ENCODE data around the gene CATSPER4. TPM values are rescaled to one million over a fixed set of nuclear protein-coding genes. Genes with fewer than 3 reads are reported as not detected.

CATSPER4 gene
- total and polyA plus RNA-seq, 2 experiments from 2014 or later = 0.31 TPM; not detected in 1

DNA sequence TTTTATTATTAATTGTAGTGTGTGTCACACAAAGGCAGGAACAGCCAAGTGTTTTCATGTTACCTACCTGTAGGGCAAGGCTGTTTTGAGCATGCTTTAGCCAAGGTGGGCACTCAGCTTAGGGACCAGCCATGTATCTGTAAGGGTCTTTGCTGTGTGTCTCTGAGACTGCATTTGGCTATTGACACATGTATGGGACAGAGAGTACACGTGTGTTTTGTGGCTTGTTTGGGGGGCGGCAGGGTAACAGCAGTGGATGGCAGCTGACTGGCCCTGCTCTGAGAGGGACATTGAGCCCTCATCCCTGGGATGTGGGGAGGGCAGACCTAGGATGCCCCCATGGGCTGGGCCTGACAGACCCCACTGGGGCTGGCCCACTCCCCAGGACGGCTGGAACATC is 6.9 kb downstream of the CATSPER4 start (continued):
- TF ChIP-seq STAT1 (IDR thresholded peaks at IDR 0.05; ENCODE audit: unreplicated experiment) (no peak), CREB1 (CRISPR knock-in tag; IDR thresholded peaks at IDR 0.05; ENCODE audit: low read depth) (no peak), NANOG (IDR thresholded peaks at IDR 0.05; ENCODE audit: borderline replicate concordance) (no peak)
- TF ChIP-seq, protein P1, sequence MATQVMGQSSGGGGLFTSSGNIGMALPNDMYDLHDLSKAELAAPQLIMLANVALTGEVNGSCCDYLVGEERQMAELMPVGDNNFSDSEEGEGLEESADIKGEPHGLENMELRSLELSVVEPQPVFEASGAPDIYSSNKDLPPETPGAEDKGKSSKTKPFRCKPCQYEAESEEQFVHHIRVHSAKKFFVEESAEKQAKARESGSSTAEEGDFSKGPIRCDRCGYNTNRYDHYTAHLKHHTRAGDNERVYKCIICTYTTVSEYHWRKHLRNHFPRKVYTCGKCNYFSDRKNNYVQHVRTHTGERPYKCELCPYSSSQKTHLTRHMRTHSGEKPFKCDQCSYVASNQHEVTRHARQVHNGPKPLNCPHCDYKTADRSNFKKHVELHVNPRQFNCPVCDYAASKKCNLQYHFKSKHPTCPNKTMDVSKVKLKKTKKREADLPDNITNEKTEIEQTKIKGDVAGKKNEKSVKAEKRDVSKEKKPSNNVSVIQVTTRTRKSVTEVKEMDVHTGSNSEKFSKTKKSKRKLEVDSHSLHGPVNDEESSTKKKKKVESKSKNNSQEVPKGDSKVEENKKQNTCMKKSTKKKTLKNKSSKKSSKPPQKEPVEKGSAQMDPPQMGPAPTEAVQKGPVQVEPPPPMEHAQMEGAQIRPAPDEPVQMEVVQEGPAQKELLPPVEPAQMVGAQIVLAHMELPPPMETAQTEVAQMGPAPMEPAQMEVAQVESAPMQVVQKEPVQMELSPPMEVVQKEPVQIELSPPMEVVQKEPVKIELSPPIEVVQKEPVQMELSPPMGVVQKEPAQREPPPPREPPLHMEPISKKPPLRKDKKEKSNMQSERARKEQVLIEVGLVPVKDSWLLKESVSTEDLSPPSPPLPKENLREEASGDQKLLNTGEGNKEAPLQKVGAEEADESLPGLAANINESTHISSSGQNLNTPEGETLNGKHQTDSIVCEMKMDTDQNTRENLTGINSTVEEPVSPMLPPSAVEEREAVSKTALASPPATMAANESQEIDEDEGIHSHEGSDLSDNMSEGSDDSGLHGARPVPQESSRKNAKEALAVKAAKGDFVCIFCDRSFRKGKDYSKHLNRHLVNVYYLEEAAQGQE (IDR thresholded peaks at IDR 0.05; ENCODE audit: unreplicated experiment) = no peak
- TF ChIP-seq, protein P2, sequence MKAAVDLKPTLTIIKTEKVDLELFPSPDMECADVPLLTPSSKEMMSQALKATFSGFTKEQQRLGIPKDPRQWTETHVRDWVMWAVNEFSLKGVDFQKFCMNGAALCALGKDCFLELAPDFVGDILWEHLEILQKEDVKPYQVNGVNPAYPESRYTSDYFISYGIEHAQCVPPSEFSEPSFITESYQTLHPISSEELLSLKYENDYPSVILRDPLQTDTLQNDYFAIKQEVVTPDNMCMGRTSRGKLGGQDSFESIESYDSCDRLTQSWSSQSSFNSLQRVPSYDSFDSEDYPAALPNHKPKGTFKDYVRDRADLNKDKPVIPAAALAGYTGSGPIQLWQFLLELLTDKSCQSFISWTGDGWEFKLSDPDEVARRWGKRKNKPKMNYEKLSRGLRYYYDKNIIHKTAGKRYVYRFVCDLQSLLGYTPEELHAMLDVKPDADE (IDR thresholded peaks at IDR 0.05) = no peak

DNA sequence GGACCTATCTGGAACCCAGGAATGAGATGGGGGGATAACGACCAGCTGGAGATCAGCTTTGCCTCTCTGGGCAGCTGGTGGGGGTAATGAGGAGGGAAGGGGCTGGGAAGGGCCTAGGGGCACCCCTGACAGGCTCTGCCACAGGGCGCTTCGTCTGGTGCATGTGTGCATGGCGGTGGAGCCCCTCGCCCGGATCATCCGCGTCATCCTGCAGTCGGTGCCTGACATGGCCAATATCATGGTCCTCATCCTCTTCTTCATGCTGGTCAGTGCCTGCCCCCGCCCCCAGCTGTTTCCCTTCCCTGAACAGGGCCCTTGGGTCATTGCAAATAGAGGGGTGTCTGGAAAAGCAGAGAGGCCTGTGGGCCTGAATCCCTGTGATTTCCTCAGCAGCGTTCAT is 7.4 kb downstream of the CATSPER4 start:
- Histone ChIP-seq H3K79me2 (replicated peaks; ENCODE audit: insufficient read depth) (no peaks in the 10 kb centered on the region), H3K4me1 (ENCODE audit: insufficient read depth) (no peaks in the 10 kb centered on the region), H4K20me1 (replicated peaks; ENCODE audit: insufficient read depth) (no peaks in the 10 kb centered on the region), H3K27me3 (ENCODE audit: insufficient read depth) (no peaks in the 10 kb centered on the region), H3K9me2 (ENCODE audit: insufficient read depth) (no peaks in the 10 kb centered on the region), H3F3A (replicated peaks; ENCODE audit: low read depth) (no peaks in the 10 kb centered on the region), H3K4me3 (no peak overlapping the region), H3K4me2 (no peak overlapping the region), H3K27ac (ENCODE audit: low read depth) (no peak overlapping the region), H3K36me3 (ENCODE audit: insufficient read depth) (no peaks in the 10 kb centered on the region), H2AFZ (no peak overlapping the region)
- Mint-ChIP-seq H3K9me3 (no peaks in the 10 kb centered on the region), H3K36me3 (ENCODE audit: low read depth) (no peaks in the 10 kb centered on the region), H3K27ac (no peak overlapping the region), H3K27me3 (ENCODE audit: insufficient read depth, low read depth, poor library complexity) (peaks cover 18% of the 10 kb centered on the region), H3K4me1 (peaks cover 25% of the 10 kb centered on the region), H3K4me3 (no peak overlapping the region)
- DNase-seq (ENCODE audit: low spot score) = no peak
- ATAC-seq = no peak
- TF ChIP-seq, protein P1 (IDR thresholded peaks at IDR 0.05; ENCODE audit: unreplicated experiment) = no peak
- TF ChIP-seq ZNF114 (CRISPR knock-in tag; IDR thresholded peaks at IDR 0.05) (no peak), STAT1 (IDR thresholded peaks at IDR 0.05; ENCODE audit: unreplicated experiment) (no peak), EZH2 (IDR thresholded peaks at IDR 0.05; ENCODE audit: low read depth, unreplicated experiment) (no peak), NANOG (IDR thresholded peaks at IDR 0.05; ENCODE audit: borderline replicate concordance) (no peak), JUNB (IDR thresholded peaks at IDR 0.05; ENCODE audit: unreplicated experiment) (no peak)
- TF ChIP-seq, protein P2 (IDR thresholded peaks at IDR 0.05) = no peak
- TF ChIP-seq, protein P3, sequence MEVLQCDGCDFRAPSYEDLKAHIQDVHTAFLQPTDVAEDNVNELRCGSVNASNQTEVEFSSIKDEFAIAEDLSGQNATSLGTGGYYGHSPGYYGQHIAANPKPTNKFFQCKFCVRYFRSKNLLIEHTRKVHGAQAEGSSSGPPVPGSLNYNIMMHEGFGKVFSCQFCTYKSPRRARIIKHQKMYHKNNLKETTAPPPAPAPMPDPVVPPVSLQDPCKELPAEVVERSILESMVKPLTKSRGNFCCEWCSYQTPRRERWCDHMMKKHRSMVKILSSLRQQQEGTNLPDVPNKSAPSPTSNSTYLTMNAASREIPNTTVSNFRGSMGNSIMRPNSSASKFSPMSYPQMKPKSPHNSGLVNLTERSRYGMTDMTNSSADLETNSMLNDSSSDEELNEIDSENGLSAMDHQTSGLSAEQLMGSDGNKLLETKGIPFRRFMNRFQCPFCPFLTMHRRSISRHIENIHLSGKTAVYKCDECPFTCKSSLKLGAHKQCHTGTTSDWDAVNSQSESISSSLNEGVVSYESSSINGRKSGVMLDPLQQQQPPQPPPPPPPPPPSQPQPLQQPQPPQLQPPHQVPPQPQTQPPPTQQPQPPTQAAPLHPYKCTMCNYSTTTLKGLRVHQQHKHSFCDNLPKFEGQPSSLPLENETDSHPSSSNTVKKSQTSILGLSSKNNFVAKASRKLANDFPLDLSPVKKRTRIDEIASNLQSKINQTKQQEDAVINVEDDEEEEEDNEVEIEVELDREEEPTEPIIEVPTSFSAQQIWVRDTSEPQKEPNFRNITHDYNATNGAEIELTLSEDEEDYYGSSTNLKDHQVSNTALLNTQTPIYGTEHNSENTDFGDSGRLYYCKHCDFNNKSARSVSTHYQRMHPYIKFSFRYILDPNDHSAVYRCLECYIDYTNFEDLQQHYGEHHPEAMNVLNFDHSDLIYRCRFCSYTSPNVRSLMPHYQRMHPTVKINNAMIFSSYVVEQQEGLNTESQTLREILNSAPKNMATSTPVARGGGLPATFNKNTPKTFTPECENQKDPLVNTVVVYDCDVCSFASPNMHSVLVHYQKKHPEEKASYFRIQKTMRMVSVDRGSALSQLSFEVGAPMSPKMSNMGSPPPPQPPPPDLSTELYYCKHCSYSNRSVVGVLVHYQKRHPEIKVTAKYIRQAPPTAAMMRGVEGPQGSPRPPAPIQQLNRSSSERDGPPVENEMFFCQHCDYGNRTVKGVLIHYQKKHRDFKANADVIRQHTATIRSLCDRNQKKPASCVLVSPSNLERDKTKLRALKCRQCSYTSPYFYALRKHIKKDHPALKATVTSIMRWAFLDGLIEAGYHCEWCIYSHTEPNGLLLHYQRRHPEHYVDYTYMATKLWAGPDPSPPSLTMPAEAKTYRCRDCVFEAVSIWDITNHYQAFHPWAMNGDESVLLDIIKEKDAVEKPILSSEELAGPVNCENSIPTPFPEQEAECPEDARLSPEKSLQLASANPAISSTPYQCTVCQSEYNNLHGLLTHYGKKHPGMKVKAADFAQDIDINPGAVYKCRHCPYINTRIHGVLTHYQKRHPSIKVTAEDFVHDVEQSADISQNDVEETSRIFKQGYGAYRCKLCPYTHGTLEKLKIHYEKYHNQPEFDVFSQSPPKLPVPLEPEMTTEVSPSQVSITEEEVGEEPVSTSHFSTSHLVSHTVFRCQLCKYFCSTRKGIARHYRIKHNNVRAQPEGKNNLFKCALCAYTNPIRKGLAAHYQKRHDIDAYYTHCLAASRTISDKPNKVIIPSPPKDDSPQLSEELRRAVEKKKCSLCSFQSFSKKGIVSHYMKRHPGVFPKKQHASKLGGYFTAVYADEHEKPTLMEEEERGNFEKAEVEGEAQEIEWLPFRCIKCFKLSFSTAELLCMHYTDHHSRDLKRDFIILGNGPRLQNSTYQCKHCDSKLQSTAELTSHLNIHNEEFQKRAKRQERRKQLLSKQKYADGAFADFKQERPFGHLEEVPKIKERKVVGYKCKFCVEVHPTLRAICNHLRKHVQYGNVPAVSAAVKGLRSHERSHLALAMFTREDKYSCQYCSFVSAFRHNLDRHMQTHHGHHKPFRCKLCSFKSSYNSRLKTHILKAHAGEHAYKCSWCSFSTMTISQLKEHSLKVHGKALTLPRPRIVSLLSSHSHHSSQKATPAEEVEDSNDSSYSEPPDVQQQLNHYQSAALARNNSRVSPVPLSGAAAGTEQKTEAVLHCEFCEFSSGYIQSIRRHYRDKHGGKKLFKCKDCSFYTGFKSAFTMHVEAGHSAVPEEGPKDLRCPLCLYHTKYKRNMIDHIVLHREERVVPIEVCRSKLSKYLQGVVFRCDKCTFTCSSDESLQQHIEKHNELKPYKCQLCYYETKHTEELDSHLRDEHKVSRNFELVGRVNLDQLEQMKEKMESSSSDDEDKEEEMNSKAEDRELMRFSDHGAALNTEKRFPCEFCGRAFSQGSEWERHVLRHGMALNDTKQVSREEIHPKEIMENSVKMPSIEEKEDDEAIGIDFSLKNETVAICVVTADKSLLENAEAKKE (CRISPR knock-in tag; IDR thresholded peaks at IDR 0.05) = no peak

Data from GM23338 (cell line).